Activated T-cell treated with anti-CD3 and anti-CD28 coated beads, Interleukin-2, amount 50 U/mL, for 72 hours (primary cell): Measurements from ENCODE around the gene OR2G3. TPM values are rescaled to one million over a fixed set of nuclear protein-coding genes. Genes with fewer than 3 reads are reported as not detected.

ENCODE experiments used
- ATAC-seq, 2 donors: fragments of 150-1000 bp; cut with Tn5 transposase; replicated peaks in 1 of 2; 2 replicates each; pipeline ENCODE4 v1.10.0; 2021; ENCODE audit warnings: moderate library complexity in 2 of 2, mild to moderate bottlenecking in 1 of 2
- DNase-seq, 2 donors: peaks; one replicate each; pipeline ENCODE4 v3.0.0; 2021 to 2022; ENCODE audit warnings: mixed read lengths in 1 of 2
- H3K27ac Mint-ChIP-seq: one replicate; pipeline ENCODE4 v1.8.0; 2022; ENCODE audit warnings: mild to moderate bottlenecking, moderate library complexity, mixed read lengths
- H3K27me3 Mint-ChIP-seq: one replicate; pipeline ENCODE4 v1.8.0; 2022; ENCODE audit warnings: low read depth, mixed read lengths
- H3K36me3 Mint-ChIP-seq, 2 donors: one replicate each; pipeline ENCODE4 v1.8.0; 2022; ENCODE audit warnings: mixed read lengths in 2 of 2, mild to moderate bottlenecking in 1 of 2; ENCODE audit not compliant: insufficient read depth in 2 of 2
- H3K4me1 Mint-ChIP-seq: one replicate; pipeline ENCODE4 v1.8.0; 2022; ENCODE audit warnings: low read depth, mixed read lengths
- H3K4me3 Mint-ChIP-seq, 2 donors: one replicate each; pipeline ENCODE4 v1.8.0; 2022; ENCODE audit warnings: mild to moderate bottlenecking in 2 of 2, mixed read lengths in 2 of 2, moderate library complexity in 2 of 2
- H3K9me3 Mint-ChIP-seq, 2 donors: one replicate each; pipeline ENCODE4 v1.8.0; 2022; ENCODE audit warnings: mixed read lengths in 2 of 2
- total RNA-seq, 2 donors: library from RNA; stranded (reverse); gene quantifications; one replicate each; pipeline ENCODE4 v1.2.3, GENCODE V29; 2022

The OR2G3 gene
- total RNA-seq = not detected

DNA sequence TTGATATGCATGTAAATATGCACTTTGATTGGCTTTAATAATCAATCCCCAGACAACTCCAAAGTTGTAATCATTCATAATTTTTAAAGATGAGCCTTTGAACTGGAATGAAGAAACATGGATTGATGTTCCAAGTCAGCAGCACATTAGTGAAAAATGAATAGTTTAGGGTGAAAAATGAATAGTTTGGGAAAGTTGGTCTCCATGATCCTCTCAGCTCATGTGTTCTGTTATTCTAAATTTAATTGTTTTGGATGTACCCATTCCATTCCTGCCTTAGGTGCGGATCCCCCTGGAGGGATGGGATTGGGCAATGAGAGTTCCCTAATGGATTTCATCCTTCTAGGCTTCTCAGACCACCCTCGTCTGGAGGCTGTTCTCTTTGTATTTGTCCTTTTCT is at the start of gene OR2G3:
TSS of gene OR2G3 (plus strand) at position 301 of the 400 bp plus-strand sequence. CDS start at position 301, 0 bp downstream.
- DNase-seq = no peak

DNA sequence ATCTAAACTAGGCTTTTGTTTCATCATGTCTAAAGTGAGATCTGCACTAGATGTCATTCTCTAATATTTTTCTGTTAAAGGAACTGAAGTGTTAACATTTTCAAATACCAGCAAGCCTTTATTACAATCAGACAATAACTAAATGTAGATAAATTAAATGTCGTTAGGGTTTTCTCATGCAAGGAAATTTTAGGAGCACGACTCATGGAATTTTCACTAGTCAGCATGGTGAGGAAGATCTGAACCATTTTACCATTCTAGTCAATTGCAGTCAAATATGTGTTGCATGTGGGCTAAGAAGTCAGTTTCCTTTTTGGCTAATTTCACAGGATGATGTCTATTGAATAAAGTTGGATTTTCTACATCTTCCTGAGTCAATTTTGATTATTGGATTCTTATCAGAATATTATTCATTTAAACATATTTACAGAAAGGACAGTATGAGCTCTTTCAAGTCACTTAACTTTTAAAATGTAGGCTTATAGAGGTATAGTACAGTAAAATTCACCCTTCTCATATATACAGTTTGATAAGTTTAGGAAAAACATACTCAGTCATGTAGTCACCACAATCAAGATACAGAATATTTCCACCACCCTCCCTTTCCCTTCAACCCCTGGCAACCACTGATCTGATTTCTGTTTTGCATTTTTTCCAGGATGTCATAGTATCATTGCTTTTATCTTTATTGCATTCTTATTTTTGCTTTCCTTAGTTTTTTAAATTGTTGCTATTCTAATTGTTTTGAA is 47.3 kb upstream of the OR2G3 start:
- Mint-ChIP-seq H3K4me1 (peaks cover 13% of the 10 kb centered on the region), H3K27me3 (no peaks in the 10 kb centered on the region), H3K27ac (no peak overlapping the region), H3K36me3 (no peaks in the 10 kb centered on the region), H3K4me3 (no peak overlapping the region), H3K9me3 (no peaks in the 10 kb centered on the region)
- ATAC-seq (no peak), DNase-seq (no peak)

More for the DNA sequence above, at the start of gene OR2G3:
- Mint-ChIP-seq H3K27me3 (peaks cover 14% of the 10 kb centered on the region), H3K27ac (no peak within 1 kb of the TSS), H3K36me3 (no peaks in the 10 kb centered on the region), H3K9me3 (peaks cover 0 to 2% of the 10 kb centered on the region in 2 donors), H3K4me1 (no peaks in the 10 kb centered on the region), H3K4me3 (no peak within 1 kb of the TSS)
- ATAC-seq = no peak

DNA sequence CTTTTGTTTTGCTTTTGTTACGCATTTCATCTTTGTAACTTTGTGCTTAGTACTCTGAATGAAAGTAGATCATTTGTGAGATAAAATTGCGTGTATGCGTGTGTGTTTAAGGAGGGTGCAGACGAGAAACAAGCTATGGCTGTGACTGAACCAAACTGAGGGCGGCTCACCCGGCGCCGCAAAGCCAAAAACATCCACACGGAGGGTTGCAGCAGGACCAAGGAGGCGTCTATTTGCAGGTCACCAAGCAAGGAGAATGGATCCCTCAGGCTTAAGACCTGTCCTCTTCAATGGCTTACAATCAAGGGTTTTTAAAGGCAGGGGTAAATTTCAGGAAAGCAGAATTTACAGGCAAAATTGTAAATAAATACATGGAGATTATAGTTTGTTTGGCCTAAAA is 43.7 kb upstream of the OR2G3 start:
- DNase-seq (no peak), ATAC-seq (no peak)
- Mint-ChIP-seq H3K27ac (no peak overlapping the region), H3K4me3 (no peak overlapping the region), H3K36me3 (no peaks in the 10 kb centered on the region), H3K9me3 (no peaks in the 10 kb centered on the region), H3K27me3 (no peaks in the 10 kb centered on the region), H3K4me1 (peaks cover 13% of the 10 kb centered on the region)

DNA sequence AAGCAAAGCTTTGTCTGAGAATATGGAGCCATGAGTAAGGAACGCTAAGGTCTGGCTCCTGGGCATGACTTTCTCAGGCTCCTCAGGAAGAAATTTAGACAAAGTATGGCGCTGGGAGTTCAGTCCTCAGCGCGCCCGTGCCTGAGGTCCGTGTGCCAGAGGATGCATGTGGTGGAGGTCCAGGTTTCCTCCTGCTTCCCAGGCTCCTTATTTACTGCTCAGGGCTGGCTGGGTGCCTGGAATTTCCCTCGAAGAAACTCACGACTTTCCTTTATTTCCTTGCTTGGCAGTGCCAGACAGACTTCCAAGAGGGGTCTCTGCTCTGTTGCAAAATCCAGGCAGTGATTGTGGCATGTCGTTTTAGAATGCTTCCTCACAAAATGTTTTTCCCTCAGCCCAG is 43.2 kb upstream of the OR2G3 start:
- Mint-ChIP-seq H3K4me1 (peaks cover 13% of the 10 kb centered on the region), H3K4me3 (no peak overlapping the region), H3K27ac (no peak overlapping the region), H3K27me3 (no peaks in the 10 kb centered on the region), H3K36me3 (no peaks in the 10 kb centered on the region), H3K9me3 (no peaks in the 10 kb centered on the region)
- ATAC-seq (no peak), DNase-seq (no peak)

DNA sequence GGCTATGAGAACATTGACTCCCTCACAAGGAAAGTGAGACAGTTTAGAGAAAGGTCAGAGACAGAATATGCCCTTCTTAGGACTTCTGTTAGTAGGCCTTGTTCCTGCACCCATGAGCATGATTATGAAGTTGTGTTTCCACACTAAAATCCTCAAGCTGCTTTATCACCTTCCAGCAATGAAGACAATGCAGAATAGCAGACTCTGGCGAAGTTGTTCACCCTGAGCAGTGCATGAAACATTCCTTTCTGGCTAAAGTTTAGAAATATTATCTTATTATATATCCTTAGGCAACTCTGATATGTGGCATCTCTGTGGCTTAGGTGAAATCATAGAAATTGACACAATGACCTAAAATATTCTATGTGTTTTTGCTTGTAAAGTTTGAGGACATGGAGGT is 31.1 kb upstream of the OR2G3 start:
- ATAC-seq (no peak), DNase-seq (no peak)
- peaks cover 10% of the 10 kb centered on the region for H3K27me3 Mint-ChIP-seq
- H3K4me1 Mint-ChIP-seq = no peaks in the 10 kb centered on the region
- no peak overlapping the region for H3K4me3 Mint-ChIP-seq
- no peak overlapping the region for H3K27ac Mint-ChIP-seq
- peaks cover 10 to 14% of the 10 kb centered on the region in 2 donors for H3K9me3 Mint-ChIP-seq
- peaks cover 2 to 9% of the 10 kb centered on the region in 2 donors for H3K36me3 Mint-ChIP-seq

DNA sequence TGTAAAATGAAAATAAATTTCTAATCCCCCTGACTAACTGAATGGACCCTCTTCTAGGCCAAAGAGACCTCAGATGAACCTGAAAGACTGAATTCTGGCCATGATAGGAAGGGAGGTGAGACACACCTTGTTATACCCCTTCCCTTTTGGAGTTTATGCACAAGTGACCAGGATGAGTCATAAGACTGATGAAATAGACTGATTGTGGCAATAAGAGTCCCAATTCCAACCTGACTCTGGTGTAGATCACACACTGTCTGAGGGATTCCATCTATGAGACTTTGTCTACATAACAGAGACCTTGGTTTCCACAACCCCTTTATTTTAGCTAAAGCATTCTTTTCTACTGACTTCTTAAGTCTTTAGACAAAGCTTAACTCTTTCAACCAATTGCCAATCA is 30.7 kb upstream of the OR2G3 start:
- Mint-ChIP-seq H3K4me1 (no peaks in the 10 kb centered on the region), H3K9me3 (peaks cover 10 to 14% of the 10 kb centered on the region in 2 donors), H3K27me3 (peaks cover 10% of the 10 kb centered on the region), H3K36me3 (peaks cover 2 to 9% of the 10 kb centered on the region in 2 donors), H3K27ac (no peak overlapping the region), H3K4me3 (no peak overlapping the region)
- DNase-seq = no peak
- no peak for ATAC-seq

DNA sequence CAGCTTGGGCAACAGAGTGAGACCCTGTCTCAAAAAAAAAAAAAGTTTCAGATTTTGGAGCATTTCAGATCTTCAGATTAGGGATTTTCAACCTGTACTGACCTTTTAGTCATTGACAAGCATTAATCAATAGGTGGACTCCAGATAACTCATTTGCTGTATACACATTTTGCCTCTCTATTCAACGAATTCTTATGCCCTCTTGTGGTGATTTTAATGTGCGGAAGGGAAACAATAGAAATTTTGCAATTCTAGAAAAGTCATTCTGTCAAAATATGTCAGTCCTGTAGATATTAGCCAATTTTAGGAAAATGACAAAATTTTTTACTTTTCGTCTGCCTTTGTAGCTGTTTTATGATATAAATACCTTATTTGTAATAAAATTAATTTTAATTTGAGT is 28.9 kb upstream of the OR2G3 start:
- Mint-ChIP-seq H3K36me3 (peaks cover 2% of the 10 kb centered on the region in 2 donors), H3K27me3 (peaks cover 9% of the 10 kb centered on the region), H3K27ac (no peak overlapping the region), H3K9me3 (peaks cover 4% of the 10 kb centered on the region in 2 donors), H3K4me1 (no peaks in the 10 kb centered on the region), H3K4me3 (no peak overlapping the region)
- ATAC-seq = no peak
- DNase-seq = no peak

DNA sequence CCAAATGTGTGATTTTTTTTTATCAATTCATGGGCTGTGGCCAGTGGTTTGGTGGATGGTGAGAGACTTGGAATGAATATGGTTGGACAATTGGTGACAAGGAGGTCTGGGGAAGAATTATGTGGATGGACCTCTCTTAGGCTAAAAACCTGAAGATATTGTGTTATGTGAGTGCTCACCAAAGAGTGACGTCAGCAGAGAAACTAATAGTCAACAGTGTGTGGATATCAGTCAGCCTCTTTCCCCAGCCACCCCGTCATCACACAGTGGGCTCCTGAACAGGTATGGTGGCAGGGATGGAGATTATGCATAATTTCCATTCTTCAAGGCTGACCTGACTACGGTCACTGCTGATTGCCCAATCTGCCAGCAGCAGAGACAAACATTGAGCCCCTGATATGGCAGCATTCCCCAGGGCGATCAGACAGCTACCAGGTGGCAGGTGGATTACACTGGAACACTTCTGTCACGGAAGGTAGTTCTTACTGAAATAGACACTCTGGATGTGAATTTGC is 26.4 kb upstream of the OR2G3 start:
- no peak for ATAC-seq
- H3K27ac Mint-ChIP-seq = no peak overlapping the region

DNA sequence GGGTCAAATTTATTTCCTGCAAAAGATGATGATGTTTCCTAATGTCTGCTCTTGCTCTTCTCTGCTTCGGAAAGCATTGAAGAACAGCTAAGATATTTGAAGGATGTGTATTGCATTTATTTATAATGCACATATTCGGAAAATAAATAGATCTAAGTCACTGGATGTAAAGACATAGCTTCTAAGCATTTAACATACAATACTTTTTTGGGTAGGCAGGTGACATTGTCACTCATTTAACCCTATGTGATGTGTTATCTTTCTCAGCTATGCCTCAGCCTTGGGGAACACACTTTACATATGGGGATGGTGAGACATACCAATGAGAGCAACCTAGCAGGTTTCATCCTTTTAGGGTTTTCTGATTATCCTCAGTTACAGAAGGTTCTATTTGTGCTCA is 17.3 kb upstream of the OR2G3 start, which contains the start of gene OR2G2:
TSS of gene OR2G2 (plus strand) at position 301 of the 400 bp plus-strand sequence. CDS start at position 301, 0 bp downstream.
- ATAC-seq = no peak
- H3K36me3 Mint-ChIP-seq = peaks cover 0 to 1% of the 10 kb centered on the region in 2 donors
- no peak within 1 kb of the TSS for H3K27ac Mint-ChIP-seq
- no peak for DNase-seq
- no peak within 1 kb of the TSS for H3K4me3 Mint-ChIP-seq
- H3K4me1 Mint-ChIP-seq = no peaks in the 10 kb centered on the region
- peaks cover 0 to 2% of the 10 kb centered on the region in 2 donors for H3K9me3 Mint-ChIP-seq
- H3K27me3 Mint-ChIP-seq = no peaks in the 10 kb centered on the region

More for the DNA sequence above, 26.4 kb upstream of the OR2G3 start:
- no peaks in the 10 kb centered on the region for H3K4me1 Mint-ChIP-seq
- H3K4me3 Mint-ChIP-seq = no peak overlapping the region
- no peaks in the 10 kb centered on the region for H3K27me3 Mint-ChIP-seq
- DNase-seq = no peak
- H3K36me3 Mint-ChIP-seq = no peaks in the 10 kb centered on the region
- H3K9me3 Mint-ChIP-seq = no peaks in the 10 kb centered on the region

DNA sequence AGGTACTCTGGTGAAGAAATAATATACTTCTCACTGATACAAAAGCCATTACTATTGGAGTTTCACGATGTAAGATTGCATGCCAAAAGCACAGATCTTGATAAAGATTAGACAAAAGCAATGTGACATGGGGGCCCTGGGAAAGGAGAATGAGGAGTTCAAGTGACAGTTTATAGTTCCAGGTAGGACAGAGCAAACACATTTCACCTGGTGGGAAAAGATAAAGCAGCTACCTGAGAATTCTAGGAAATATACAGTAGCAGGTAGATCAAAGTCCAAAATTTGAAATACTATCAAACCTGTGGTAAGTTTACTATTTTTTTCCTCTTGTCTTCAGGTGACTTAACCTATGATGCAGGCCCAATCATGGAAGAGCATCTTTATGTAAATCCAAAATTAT is 8.0 kb downstream of the OR2G3 start:
- H3K36me3 Mint-ChIP-seq = no peaks in the 10 kb centered on the region
- H3K9me3 Mint-ChIP-seq = peaks cover 0 to 2% of the 10 kb centered on the region in 2 donors
- no peak overlapping the region for H3K27ac Mint-ChIP-seq
- no peak overlapping the region for H3K4me3 Mint-ChIP-seq
- no peaks in the 10 kb centered on the region for H3K4me1 Mint-ChIP-seq
- peaks cover 9% of the 10 kb centered on the region for H3K27me3 Mint-ChIP-seq
- ATAC-seq (no peak), DNase-seq (no peak)

DNA sequence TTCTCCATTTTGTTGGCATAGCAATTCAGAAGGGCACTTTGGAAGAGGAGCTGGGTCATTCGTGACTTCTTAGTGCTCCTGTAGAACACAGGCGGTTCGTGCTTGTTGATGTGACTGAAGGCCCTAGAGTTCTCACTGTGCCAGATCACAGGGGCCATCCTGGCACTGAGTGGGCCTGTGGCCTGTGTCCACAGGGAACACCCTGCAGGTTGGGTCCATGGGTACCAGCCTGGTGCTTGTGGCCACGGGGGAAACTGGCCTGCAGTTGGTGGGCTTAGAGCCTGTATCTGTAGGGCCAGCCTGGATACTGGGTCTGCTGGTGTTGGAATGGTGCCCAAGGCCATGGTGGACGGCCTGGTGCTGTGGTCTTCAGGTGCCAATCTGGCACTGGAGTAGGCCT is 9.2 kb downstream of the OR2G3 start:
- Mint-ChIP-seq H3K4me1 (no peaks in the 10 kb centered on the region), H3K27ac (no peak overlapping the region), H3K27me3 (peaks cover 1% of the 10 kb centered on the region), H3K36me3 (no peaks in the 10 kb centered on the region), H3K9me3 (peaks cover 0 to under 1% of the 10 kb centered on the region in 2 donors), H3K4me3 (no peak overlapping the region)
- DNase-seq = no peak
- ATAC-seq = peak in 1 of 2 donors; percentile 7

DNA sequence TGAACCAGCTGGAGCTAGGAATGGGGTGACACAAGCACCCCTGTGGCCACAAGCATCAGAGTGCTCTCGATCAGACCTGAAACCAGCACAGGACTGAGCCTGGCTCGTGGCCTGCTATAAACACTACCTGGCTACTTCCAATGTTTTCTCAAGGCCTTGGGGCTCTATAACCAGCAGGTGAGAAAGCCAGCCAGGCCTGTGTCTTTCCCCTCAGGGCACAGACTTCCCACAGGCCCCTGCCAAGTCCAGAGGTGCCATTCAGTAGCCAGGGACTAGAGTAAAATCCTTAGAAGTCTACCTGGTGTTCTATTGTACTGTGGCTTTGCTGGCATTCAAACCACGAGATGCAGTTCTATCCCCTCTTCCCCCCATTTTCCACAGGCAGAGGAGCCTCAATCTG is 22.6 kb downstream of the OR2G3 start:
- Mint-ChIP-seq H3K9me3 (peaks cover 3 to 9% of the 10 kb centered on the region in 2 donors), H3K4me1 (no peaks in the 10 kb centered on the region), H3K36me3 (peaks cover 0 to 4% of the 10 kb centered on the region in 2 donors), H3K27me3 (no peaks in the 10 kb centered on the region), H3K4me3 (no peak overlapping the region), H3K27ac (no peak overlapping the region)
- ATAC-seq (no peak), DNase-seq (no peak)

DNA sequence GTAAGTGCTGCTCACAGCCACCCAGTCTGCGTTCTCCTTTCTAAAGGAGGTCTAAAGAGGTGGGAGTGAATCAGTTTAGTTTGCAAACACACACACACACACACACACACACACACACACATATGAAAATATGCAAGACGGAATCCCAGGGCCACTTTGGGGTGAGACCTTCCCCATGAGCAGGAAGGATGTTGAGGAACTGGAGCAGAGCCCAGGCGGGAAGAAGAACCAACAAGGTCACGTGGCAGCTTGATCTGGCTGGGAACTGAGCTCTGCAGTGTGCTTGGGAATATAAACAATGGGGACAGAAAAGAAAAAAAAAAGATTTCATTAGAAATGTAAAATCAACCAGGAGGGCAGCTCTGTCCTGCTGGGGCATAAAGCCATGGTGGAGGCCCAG is 32.6 kb downstream of the OR2G3 start:
- H3K4me3 Mint-ChIP-seq = no peak overlapping the region
- H3K27me3 Mint-ChIP-seq = peaks cover 34% of the 10 kb centered on the region
- DNase-seq (no peak), ATAC-seq (no peak)
- H3K36me3 Mint-ChIP-seq = no peaks in the 10 kb centered on the region
- H3K4me1 Mint-ChIP-seq = peaks cover 7% of the 10 kb centered on the region
- no peak overlapping the region for H3K27ac Mint-ChIP-seq
- H3K9me3 Mint-ChIP-seq = peaks cover 1 to 7% of the 10 kb centered on the region in 2 donors
